Osteocyte (in vitro differentiated cells): ENCODE results near the gene BTLA. TPM values are rescaled to one million over a fixed set of nuclear protein-coding genes. Genes with fewer than 3 reads are reported as not detected.

Experiments
- DNase-seq: peaks from one replicate; pipeline ENCODE4 v3.0.0; 2021; ENCODE audit warnings: mixed read lengths; ENCODE audit not compliant: unreplicated experiment; ENCODE audit errors: extremely low spot score
- H3K27ac Mint-ChIP-seq: one replicate; pipeline ENCODE4 v1.8.0; 2021; ENCODE audit warnings: mild to moderate bottlenecking, mixed read lengths; ENCODE audit not compliant: unreplicated experiment
- H3K27me3 Mint-ChIP-seq: one replicate; pipeline ENCODE4 v1.8.0; 2021; ENCODE audit warnings: mixed read lengths; ENCODE audit not compliant: unreplicated experiment
- H3K36me3 Mint-ChIP-seq: one replicate; pipeline ENCODE4 v1.8.0; 2021; ENCODE audit warnings: mixed read lengths; ENCODE audit not compliant: unreplicated experiment
- H3K4me1 Mint-ChIP-seq: one replicate; pipeline ENCODE4 v1.8.0; 2021; ENCODE audit warnings: mixed read lengths; ENCODE audit not compliant: unreplicated experiment
- H3K4me3 Mint-ChIP-seq: one replicate; pipeline ENCODE4 v1.8.0; 2021; ENCODE audit warnings: mild to moderate bottlenecking, moderate library complexity, mixed read lengths; ENCODE audit not compliant: unreplicated experiment
- H3K9me3 Mint-ChIP-seq: one replicate; pipeline ENCODE4 v1.8.0; 2021; ENCODE audit warnings: mixed read lengths; ENCODE audit not compliant: unreplicated experiment
- total RNA-seq: library from RNA; stranded (reverse); gene quantifications from 2 replicates; pipeline ENCODE4 v1.2.1, GENCODE V29; 2021
- TF ChIP-seq, protein P1 (sequence below): fragments of 200-600 bp; sonication (generic); IDR thresholded peaks from 2 replicates; pipeline ENCODE4 v1.5.0; 2021; ENCODE audit warnings: antibody characterized with exemption, mild to moderate bottlenecking, moderate library complexity

The BTLA gene
- total RNA-seq, 1 donor from 2014 or later, result not detected

DNA sequence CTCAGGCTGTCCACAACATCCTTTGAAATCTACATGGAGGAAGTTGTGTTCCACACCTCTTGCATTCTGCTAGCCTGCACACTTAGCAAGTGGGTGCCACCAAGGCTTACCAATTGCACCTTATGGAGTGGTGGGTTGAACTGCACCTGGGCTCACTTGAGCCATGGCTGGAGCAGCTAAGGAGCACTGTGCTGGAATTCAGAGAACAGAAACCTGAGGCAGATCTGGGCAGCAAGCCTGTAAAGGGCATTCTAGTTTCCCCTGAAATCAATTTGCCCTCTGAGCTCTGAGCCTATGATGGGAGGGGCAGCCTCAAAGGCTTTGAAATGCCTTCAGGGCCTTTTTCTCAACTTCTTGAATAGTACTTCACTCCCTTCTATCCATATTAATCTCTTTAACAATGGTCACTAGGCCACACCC is 18.0 kb downstream of the BTLA start:
- Mint-ChIP-seq H3K4me1 (no peaks in the 10 kb centered on the region), H3K36me3 (no peaks in the 10 kb centered on the region), H3K9me3 (no peaks in the 10 kb centered on the region), H3K4me3 (no peak overlapping the region), H3K27ac (no peak overlapping the region), H3K27me3 (peaks cover 20% of the 10 kb centered on the region)
- DNase-seq, result no peak
- TF ChIP-seq, protein P1, sequence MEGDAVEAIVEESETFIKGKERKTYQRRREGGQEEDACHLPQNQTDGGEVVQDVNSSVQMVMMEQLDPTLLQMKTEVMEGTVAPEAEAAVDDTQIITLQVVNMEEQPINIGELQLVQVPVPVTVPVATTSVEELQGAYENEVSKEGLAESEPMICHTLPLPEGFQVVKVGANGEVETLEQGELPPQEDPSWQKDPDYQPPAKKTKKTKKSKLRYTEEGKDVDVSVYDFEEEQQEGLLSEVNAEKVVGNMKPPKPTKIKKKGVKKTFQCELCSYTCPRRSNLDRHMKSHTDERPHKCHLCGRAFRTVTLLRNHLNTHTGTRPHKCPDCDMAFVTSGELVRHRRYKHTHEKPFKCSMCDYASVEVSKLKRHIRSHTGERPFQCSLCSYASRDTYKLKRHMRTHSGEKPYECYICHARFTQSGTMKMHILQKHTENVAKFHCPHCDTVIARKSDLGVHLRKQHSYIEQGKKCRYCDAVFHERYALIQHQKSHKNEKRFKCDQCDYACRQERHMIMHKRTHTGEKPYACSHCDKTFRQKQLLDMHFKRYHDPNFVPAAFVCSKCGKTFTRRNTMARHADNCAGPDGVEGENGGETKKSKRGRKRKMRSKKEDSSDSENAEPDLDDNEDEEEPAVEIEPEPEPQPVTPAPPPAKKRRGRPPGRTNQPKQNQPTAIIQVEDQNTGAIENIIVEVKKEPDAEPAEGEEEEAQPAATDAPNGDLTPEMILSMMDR, result no peak

DNA sequence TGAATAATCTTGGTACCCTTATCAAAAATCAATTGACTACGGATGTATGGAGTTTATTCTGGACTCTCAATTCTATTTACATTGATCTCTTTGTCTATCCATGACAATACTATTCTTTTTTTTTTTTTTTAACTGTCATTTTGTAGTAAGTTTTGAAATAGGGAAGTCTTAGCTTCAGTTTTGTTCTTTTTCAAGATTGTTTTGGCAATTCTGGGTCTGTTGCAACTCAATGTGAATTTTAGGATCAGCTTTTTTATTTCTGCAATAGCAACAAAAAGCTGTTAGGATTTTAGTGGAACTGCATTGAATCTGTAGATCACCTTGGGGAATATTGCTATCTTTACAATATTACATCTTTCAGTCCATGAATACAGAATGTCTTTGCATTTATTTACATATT is 21.4 kb downstream of the BTLA start:
- Mint-ChIP-seq H3K4me1 (no peaks in the 10 kb centered on the region), H3K27ac (no peak overlapping the region), H3K4me3 (no peak overlapping the region), H3K9me3 (no peaks in the 10 kb centered on the region), H3K27me3 (peaks cover 29% of the 10 kb centered on the region), H3K36me3 (no peaks in the 10 kb centered on the region)
- DNase-seq, result no peak
- TF ChIP-seq, protein P1, result no peak

DNA sequence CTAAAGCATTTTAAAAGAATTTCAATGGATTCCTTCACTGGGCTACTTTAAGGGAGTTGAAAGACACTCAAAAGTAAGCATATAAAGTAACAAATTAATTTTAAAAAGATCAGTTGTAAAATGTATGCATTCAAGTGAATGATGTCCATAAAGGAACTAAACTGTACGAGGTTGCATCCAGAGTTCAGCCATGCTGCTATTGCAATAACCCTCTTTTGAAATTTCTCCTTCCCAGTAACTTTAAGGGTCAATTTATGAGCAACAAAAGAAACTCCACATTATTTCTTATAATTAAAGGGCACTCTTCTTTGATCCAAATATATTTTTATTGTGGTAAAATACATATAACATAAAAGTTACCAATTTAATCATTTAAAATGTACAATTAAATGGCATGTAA is 22.9 kb downstream of the BTLA start:
- DNase-seq, result no peak
- H3K27me3 Mint-ChIP-seq, result peaks cover 38% of the 10 kb centered on the region
- no peak overlapping the region for H3K4me3 Mint-ChIP-seq
- TF ChIP-seq, protein P1, result no peak
- H3K27ac Mint-ChIP-seq, result no peak overlapping the region
- no peaks in the 10 kb centered on the region for H3K9me3 Mint-ChIP-seq
- H3K4me1 Mint-ChIP-seq, result no peaks in the 10 kb centered on the region
- no peaks in the 10 kb centered on the region for H3K36me3 Mint-ChIP-seq

DNA sequence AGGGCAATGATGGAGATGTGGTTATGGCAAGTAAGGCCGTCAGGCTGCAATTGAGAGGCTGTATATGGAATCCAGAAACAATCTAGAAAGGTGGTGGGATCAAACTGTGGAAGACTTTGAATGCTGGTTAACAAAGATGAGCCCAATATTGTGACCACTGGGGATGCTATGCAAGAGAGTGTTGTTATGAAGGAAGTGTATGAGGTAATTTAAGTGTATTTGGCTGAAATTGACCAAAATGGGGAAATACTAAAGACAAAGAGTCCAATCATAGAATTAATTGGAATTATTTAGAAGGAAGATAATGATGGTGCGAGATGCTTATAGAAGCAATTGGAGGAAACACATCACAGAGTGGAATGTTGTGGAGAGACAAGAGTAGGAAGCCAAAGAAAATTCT is 24.5 kb downstream of the BTLA start:
- no peak overlapping the region for H3K27ac Mint-ChIP-seq
- H3K27me3 Mint-ChIP-seq, result peaks cover 42% of the 10 kb centered on the region
- H3K9me3 Mint-ChIP-seq, result no peaks in the 10 kb centered on the region
- no peaks in the 10 kb centered on the region for H3K36me3 Mint-ChIP-seq
- H3K4me3 Mint-ChIP-seq, result no peak overlapping the region
- H3K4me1 Mint-ChIP-seq, result no peaks in the 10 kb centered on the region
- no peak for DNase-seq
- TF ChIP-seq, protein P1, result no peak

DNA sequence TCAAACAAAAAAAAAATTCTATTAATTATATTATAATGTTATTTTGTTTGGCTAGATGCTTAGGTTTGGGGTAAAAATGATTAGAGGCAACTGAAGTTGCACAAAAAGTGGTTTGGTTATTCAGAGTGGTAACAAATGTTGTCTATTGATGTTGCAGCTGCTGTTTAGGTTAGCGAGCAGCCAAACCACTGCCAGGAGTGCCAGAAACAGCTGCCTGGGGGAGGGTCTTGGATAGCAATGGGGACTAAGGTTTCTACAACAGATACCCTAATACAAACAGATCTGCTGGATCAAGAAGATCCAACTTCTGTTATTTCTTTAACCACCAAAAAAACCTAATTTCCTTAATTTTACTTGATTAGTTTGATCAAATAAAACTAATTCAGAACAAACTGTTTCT is 26.6 kb downstream of the BTLA start:
- Mint-ChIP-seq H3K9me3 (no peaks in the 10 kb centered on the region), H3K4me1 (no peaks in the 10 kb centered on the region), H3K36me3 (no peaks in the 10 kb centered on the region), H3K27ac (no peak overlapping the region), H3K27me3 (peaks cover 38% of the 10 kb centered on the region), H3K4me3 (no peak overlapping the region)
- DNase-seq, result no peak
- TF ChIP-seq, protein P1, result no peak
